ENCODE data around the gene SLC5A4. TPM values are rescaled to one million over a fixed set of nuclear protein-coding genes. Genes with fewer than 3 reads are reported as not detected.
"Not testable (repeated sequence)": the region's sequence is repeated elsewhere in the genome, so short reads cannot be mapped to it uniquely, and the experiment has no call there.

The SLC5A4 gene
- total RNA-seq (1 to 10 TPM in 1 of 7 donors, under 1 TPM in 3, not detected in 3; 0.33 to 1.3 (median 0.56) TPM), polyA plus RNA-seq (1 to 10 TPM in 1 of 2 donors, under 1 TPM in 1; 0.35 to 1.2 TPM)
- long read RNA-seq, donor 1, result 0 reads
- long read RNA-seq, donor 2, result 0 reads
- long read RNA-seq, donor 3, partial matches to known transcripts, result 0 of 1 reads
- long read RNA-seq, donor 3, other reads (novel, unspliced or antisense), result 1 of 1 reads

DNA sequence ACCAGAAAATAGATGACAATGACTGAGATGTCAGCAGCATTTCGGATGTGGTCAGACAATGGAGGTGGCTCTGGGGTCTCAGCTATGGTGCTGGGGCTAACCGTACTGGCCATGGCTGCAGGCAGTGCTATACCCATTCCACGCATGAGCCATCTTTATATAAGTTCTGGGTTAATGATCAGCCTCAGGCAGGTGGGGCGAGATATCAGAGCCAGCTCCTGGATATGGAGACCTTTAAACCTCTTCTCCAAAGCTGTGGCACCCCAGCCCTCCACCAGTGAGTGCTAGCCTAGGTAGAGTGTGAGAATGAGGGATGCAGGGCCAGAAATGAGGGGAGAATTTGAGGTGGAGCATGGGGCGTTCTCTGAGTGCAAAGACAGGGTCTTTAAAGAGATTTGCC is at the start of gene SLC5A4:
Gene SLC5A4 (minus strand): TSS at position 131 of the 400 bp plus-strand sequence. CDS start 18 bp downstream, at position 113.
- H3K4me1 ChIP-seq (ENCODE audit: insufficient read depth), result no peaks in the 10 kb centered on the region
- intact Hi-C loops (cut with DNase I), result no loop called here
- TF ChIP-seq, protein P1, sequence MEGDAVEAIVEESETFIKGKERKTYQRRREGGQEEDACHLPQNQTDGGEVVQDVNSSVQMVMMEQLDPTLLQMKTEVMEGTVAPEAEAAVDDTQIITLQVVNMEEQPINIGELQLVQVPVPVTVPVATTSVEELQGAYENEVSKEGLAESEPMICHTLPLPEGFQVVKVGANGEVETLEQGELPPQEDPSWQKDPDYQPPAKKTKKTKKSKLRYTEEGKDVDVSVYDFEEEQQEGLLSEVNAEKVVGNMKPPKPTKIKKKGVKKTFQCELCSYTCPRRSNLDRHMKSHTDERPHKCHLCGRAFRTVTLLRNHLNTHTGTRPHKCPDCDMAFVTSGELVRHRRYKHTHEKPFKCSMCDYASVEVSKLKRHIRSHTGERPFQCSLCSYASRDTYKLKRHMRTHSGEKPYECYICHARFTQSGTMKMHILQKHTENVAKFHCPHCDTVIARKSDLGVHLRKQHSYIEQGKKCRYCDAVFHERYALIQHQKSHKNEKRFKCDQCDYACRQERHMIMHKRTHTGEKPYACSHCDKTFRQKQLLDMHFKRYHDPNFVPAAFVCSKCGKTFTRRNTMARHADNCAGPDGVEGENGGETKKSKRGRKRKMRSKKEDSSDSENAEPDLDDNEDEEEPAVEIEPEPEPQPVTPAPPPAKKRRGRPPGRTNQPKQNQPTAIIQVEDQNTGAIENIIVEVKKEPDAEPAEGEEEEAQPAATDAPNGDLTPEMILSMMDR (IDR thresholded peaks at IDR 0.05), result no peak
- TF ChIP-seq EP300 (IDR thresholded peaks at IDR 0.05), result no peak
- no peak for TF ChIP-seq POLR2A (IDR thresholded peaks at IDR 0.05)
- no peak within 1 kb of the TSS for H3K27ac ChIP-seq
- no peaks in the 10 kb centered on the region for H3K27me3 ChIP-seq
- 76 to 88% (median 82%) methylated on average over 5 of the region's 5 CpGs for WGBS, 3 donors
- DNase-seq, result no peak
- H3K36me3 ChIP-seq, result no peaks in the 10 kb centered on the region
- no peak within 1 kb of the TSS for H3K4me3 ChIP-seq
- no peaks in the 10 kb centered on the region for H3K9me3 ChIP-seq

DNA sequence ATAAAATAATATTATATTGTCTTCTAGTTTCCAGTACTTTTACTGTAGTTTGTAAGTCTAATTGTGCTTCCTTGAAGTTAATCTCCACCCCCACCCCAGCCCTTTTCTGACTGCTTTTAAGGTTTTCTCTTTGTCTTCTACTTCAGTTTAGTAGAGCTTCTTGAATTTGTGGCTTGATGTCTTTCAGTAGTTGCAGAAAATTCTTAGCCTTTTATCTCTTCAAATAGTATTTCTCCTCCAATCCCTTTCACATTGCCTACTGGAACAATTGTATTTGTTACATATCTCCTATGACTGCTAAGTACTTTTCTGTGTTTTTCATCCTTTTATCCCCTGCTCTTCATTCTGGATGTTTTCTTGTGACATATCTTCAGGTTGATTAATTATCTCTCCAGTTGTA is 38.8 kb upstream of the SLC5A4 start:
- H3K4me1 ChIP-seq (ENCODE audit: insufficient read depth); H3K9me3 ChIP-seq; H3K36me3 ChIP-seq; intact Hi-C loops (cut with DNase I); H3K27me3 ChIP-seq; H3K4me3 ChIP-seq; H3K27ac ChIP-seq; DNase-seq: not testable (repeated sequence)

DNA sequence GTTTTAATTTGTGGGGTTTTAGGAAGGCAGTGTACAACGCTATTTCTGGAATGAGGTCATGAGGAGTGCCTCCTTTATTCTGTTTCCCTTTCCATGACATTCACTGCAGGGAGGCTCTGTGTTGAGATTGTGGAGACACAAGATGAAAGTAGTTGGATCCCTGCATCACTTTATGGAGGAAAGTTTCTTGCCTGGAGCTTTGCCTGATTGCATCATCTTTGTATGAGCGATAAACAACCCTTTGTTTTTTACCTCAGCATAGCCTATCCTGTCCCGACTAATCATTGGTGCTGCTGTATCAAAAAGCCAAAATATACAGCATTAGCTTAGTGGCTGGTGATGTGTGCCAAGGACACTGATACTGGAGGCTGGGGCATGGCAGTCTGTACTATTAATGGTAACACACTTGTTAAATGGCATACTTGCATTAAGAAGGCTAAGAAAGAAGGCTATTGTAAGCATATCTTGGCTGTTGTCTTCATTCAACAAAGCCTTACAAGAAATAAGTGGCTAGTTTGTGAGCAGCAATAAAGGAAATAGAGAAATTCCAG is 31.2 kb upstream of the SLC5A4 start:
- TF ChIP-seq EP300 (IDR thresholded peaks at IDR 0.05), result no peak
- intact Hi-C loops (cut with DNase I), result no loop called here
- Histone ChIP-seq H3K36me3 (no peaks in the 10 kb centered on the region), H3K4me1 (ENCODE audit: insufficient read depth) (no peaks in the 10 kb centered on the region), H3K4me3 (no peak overlapping the region), H3K27ac (no peak overlapping the region), H3K9me3 (peaks cover 0 to 2% of the 10 kb centered on the region in 2 donors), H3K27me3 (no peaks in the 10 kb centered on the region)
- WGBS, 3 donors, result 58 to 92% (median 88%) methylated on average over 3 of the region's 3 CpGs
- no peak for DNase-seq

DNA sequence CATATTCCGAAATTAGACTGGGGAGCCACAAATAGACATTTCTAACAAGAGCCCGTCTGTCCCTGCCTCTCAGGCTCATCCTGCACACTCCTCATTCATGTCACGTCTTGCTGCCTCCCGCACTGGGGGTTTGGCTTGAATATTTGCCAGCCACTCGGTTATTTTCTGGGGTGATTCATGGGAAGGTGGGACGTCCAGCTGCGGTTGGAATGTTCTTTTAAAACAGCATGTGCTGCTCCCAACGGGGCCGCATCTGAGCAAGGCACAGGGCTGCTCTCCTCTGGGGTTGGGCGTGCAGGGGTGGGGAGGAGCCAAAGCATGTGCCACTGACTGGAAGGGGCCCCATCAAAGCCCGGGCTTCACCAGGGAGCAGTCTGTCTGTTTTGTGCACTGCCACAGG is 25.9 kb upstream of the SLC5A4 start:
- Histone ChIP-seq H3K36me3 (no peaks in the 10 kb centered on the region), H3K4me1 (ENCODE audit: insufficient read depth) (no peaks in the 10 kb centered on the region), H3K9me3 (peaks cover 0 to 2% of the 10 kb centered on the region in 2 donors), H3K27me3 (no peaks in the 10 kb centered on the region), H3K27ac (no peak overlapping the region), H3K4me3 (no peak overlapping the region)
- no peak for DNase-seq
- TF ChIP-seq EP300 (IDR thresholded peaks at IDR 0.05), result no peak
- TF ChIP-seq, protein P1 (IDR thresholded peaks at IDR 0.05), result no peak
- no peak for TF ChIP-seq POLR2A (IDR thresholded peaks at IDR 0.05)
- WGBS, 3 donors, result 10 to 12% (median 10%) methylated on average over 11 of the region's 11 CpGs
- intact Hi-C loops (cut with DNase I), result no loop called here

DNA sequence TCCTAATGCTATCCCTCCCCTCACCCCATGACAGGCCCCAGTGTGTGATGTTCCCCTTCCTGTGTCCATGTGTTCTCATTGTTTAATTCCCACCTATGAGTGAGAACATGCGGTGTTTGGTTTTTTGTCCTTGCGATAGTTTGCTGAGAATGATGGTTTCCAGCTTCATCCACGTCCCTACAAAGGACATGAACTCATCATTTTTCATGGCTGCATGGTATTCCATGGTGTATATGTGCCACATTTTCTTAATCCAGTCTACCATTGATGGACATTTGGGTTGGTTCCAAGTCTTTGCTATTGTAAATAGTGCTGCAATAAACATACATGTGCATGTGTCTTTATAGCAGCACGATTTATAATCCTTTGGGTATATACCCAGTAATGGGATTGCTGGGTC is 20.2 kb upstream of the SLC5A4 start:
- H3K27me3 ChIP-seq; H3K4me1 ChIP-seq (ENCODE audit: insufficient read depth); DNase-seq; intact Hi-C loops (cut with DNase I); H3K27ac ChIP-seq; H3K36me3 ChIP-seq; H3K4me3 ChIP-seq; H3K9me3 ChIP-seq: not testable (repeated sequence)
- 85 to 91% (median 88%) methylated on average over 4 of the region's 4 CpGs for WGBS, 3 donors

DNA sequence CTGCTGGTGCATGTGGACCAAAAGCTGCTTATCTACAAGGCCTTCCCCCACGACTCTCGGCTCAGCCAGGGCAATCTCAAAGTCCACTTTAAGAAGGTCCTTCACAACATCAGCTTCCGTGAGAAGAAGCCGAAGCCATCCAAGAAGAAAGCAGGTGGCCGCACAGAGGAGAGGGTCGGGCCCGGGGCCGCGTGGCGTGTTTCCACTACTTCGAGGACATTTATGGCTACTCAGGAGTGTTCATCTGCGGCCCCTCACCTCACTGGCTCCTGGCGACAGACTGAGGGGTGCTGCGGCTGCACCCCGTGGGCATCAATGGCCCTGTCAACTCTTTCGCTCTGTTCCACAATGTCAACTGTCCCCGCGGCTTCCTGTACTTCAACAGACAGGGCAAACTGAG is 16.2 kb upstream of the SLC5A4 start:
- intact Hi-C loops (cut with DNase I), result no loop called here
- Histone ChIP-seq H3K4me1 (ENCODE audit: insufficient read depth) (no peaks in the 10 kb centered on the region), H3K27me3 (no peaks in the 10 kb centered on the region), H3K36me3 (no peaks in the 10 kb centered on the region), H3K9me3 (no peaks in the 10 kb centered on the region), H3K4me3 (no peak overlapping the region), H3K27ac (no peak overlapping the region)
- DNase-seq, result no peak
- TF ChIP-seq EP300 (IDR thresholded peaks at IDR 0.05) (no peak), POLR2A (IDR thresholded peaks at IDR 0.05) (no peak)
- TF ChIP-seq, protein P1 (IDR thresholded peaks at IDR 0.05), result no peak
- WGBS, 3 donors, result 89 to 95% (median 89%) methylated on average over 18 of the region's 18 CpGs

Measured in ovary (tissue), 10 donors.